ENCODE data around the gene WRAP73. TPM values are rescaled to one million over a fixed set of nuclear protein-coding genes. Genes with fewer than 3 reads are reported as not detected.

Gene WRAP73
- total RNA-seq, 1 donor from 2014 or later = 26.7 TPM

DNA sequence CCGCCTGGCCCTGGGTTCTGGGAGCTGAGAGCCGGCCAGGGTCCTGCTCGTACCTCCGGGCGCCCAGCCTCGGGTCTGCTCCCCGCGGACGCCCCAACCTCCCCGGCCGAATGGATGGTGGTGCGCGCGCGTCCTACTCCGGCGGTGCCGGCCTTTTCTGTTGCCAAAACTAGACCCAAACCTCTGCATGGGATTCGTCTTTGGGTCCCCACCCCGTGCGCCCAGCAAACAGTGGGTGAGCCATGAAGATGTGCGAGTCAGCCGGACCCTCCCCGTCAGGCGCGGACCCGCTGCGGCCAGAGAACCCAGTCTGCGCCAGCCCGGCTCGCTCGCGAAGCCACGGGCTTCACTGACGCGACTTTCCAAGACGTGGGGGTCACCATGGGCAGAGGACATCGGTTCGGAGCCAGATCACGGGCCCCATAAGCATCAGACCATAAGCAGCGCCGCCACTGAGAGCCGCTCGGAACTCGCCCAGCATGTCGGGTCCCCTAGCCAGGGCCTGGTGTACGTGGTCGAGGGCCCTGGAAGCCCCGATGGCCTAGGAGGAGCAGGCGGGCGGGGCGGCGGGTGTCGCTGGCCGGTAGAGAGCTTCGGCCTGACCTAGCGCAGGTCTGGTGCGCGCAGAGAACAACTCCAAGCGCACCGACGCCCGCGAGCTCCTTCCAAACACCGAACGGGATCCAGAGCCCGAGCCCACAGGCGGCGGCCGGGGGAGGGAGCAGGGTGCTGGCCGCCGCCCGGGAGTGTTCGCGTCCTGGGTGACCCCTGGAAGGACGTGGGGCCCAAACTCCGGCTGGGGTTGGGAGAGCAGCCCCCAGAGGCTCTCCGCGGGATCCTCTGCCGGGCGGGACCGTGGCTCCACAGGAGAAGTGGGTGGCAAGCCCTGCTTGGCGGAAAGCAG lies 1.4 kb upstream of the WRAP73 start:
- H3K9me3 Mint-ChIP-seq = no peaks in the 10 kb centered on the region
- peaks cover 49% of the 10 kb centered on the region for H3K27me3 Mint-ChIP-seq
- peak overlapping the region; percentile 77 for H3K4me3 Mint-ChIP-seq
- H3K36me3 Mint-ChIP-seq = no peaks in the 10 kb centered on the region
- no peak overlapping the region for H3K27ac Mint-ChIP-seq
- H3K4me1 Mint-ChIP-seq (ENCODE audit: unreplicated experiment) = peaks cover 8% of the 10 kb centered on the region
- DNase-seq (ENCODE audit: extremely low spot score, unreplicated experiment) = no peak
- TF ChIP-seq, protein P1, sequence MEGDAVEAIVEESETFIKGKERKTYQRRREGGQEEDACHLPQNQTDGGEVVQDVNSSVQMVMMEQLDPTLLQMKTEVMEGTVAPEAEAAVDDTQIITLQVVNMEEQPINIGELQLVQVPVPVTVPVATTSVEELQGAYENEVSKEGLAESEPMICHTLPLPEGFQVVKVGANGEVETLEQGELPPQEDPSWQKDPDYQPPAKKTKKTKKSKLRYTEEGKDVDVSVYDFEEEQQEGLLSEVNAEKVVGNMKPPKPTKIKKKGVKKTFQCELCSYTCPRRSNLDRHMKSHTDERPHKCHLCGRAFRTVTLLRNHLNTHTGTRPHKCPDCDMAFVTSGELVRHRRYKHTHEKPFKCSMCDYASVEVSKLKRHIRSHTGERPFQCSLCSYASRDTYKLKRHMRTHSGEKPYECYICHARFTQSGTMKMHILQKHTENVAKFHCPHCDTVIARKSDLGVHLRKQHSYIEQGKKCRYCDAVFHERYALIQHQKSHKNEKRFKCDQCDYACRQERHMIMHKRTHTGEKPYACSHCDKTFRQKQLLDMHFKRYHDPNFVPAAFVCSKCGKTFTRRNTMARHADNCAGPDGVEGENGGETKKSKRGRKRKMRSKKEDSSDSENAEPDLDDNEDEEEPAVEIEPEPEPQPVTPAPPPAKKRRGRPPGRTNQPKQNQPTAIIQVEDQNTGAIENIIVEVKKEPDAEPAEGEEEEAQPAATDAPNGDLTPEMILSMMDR (conservative IDR thresholded peaks at IDR 0.05) = no peak

- DNase-seq (ENCODE audit: extremely low spot score, unreplicated experiment) = no peak
- Mint-ChIP-seq H3K36me3 (peaks cover 3% of the 10 kb centered on the region), H3K9me3 (no peaks in the 10 kb centered on the region), H3K27ac (no peak overlapping the region), H3K4me1 (ENCODE audit: unreplicated experiment) (peaks cover 8% of the 10 kb centered on the region), H3K27me3 (peaks cover 40% of the 10 kb centered on the region), H3K4me3 (peak overlapping the region; percentile 87)
- TF ChIP-seq, protein P1 (conservative IDR thresholded peaks at IDR 0.05) = no peak
Observed at GRCh38 chr1:3650248-3651025, 534 bp upstream of the WRAP73 start.

DNA sequence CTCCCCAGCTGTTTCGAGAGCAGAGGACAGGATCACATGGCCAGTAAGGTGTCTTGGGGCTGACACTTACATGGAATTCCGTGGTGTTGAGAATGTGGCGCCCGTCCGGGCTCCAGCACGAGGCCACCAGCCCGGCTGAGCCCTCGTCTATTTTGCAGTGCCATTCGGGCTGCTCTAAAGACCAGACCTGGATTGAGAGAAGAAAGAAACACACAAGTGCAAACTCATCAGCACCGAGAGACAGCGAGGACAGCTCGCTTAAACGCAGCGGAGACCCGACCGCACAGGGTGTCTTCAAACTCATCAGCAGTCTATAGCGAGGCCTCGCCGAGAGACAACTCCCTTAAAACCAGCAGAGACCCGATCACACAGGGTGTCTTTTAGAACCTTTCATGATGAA lies 3.3 kb downstream of the WRAP73 start:
- H3K27ac Mint-ChIP-seq = no peak overlapping the region
- TF ChIP-seq, protein P1 (conservative IDR thresholded peaks at IDR 0.05) = no peak
- DNase-seq (ENCODE audit: extremely low spot score, unreplicated experiment) = no peak
- no peak overlapping the region for H3K4me3 Mint-ChIP-seq
- peaks cover 3% of the 10 kb centered on the region for H3K36me3 Mint-ChIP-seq
- peaks cover 8% of the 10 kb centered on the region for H3K4me1 Mint-ChIP-seq (ENCODE audit: unreplicated experiment)
- peaks cover 16% of the 10 kb centered on the region for H3K27me3 Mint-ChIP-seq
- no peaks in the 10 kb centered on the region for H3K9me3 Mint-ChIP-seq

GRCh38 chr1:3645666-3646355 lies 4.1 kb downstream of the WRAP73 start:
- DNase-seq (ENCODE audit: extremely low spot score, unreplicated experiment) = no peak
- Mint-ChIP-seq H3K9me3 (no peaks in the 10 kb centered on the region), H3K36me3 (peaks cover 3% of the 10 kb centered on the region), H3K27me3 (peaks cover 8% of the 10 kb centered on the region), H3K4me1 (ENCODE audit: unreplicated experiment) (peaks cover 8% of the 10 kb centered on the region), H3K27ac (no peak overlapping the region), H3K4me3 (no peak overlapping the region)
- TF ChIP-seq, protein P1 (conservative IDR thresholded peaks at IDR 0.05) = no peak

GRCh38 chr1:3645247-3645646 lies 4.7 kb downstream of the WRAP73 start:
- H3K9me3 Mint-ChIP-seq = no peaks in the 10 kb centered on the region
- TF ChIP-seq, protein P1 (conservative IDR thresholded peaks at IDR 0.05) = no peak
- H3K27me3 Mint-ChIP-seq = peaks cover 4% of the 10 kb centered on the region
- H3K27ac Mint-ChIP-seq = no peak overlapping the region
- peaks cover 3% of the 10 kb centered on the region for H3K36me3 Mint-ChIP-seq
- DNase-seq (ENCODE audit: extremely low spot score, unreplicated experiment) = no peak
- H3K4me1 Mint-ChIP-seq (ENCODE audit: unreplicated experiment) = peaks cover 8% of the 10 kb centered on the region
- H3K4me3 Mint-ChIP-seq = no peak overlapping the region
